GM19099 (cell line): ENCODE results near the gene GPA33.

Experiments
- POLR2A ChIP-seq: IDR thresholded peaks from 3 replicates; pipeline ENCODE4 v1.6.1; 2011; ENCODE audit warnings: low read depth; ENCODE audit not compliant: insufficient read length; ENCODE audit errors: extremely low read depth

Gene GPA33

GRCh38 chr1:167083871-167084270, 6.3 kb downstream of the GPA33 start:
- TF ChIP-seq POLR2A: no peak

- TF ChIP-seq POLR2A: no peak
Measured at GRCh38 chr1:167083066-167083665, 7.0 kb downstream of the GPA33 start.

- no peak for TF ChIP-seq POLR2A
Measured at GRCh38 chr1:167082511-167083027, 7.6 kb downstream of the GPA33 start.

- no peak for TF ChIP-seq POLR2A
Measured at GRCh38 chr1:167081594-167082156, 8.5 kb downstream of the GPA33 start.

- no peak for TF ChIP-seq POLR2A
Measured at GRCh38 chr1:167077868-167078210, 12.3 kb downstream of the GPA33 start.

- TF ChIP-seq POLR2A: no peak
Measured at GRCh38 chr1:167077128-167077867, 12.9 kb downstream of the GPA33 start.

- no peak for TF ChIP-seq POLR2A
Measured at GRCh38 chr1:167076136-167076710, 14.0 kb downstream of the GPA33 start.

- no peak for TF ChIP-seq POLR2A
Measured at GRCh38 chr1:167071286-167071685, 18.9 kb downstream of the GPA33 start.

- no peak for TF ChIP-seq POLR2A
Measured at GRCh38 chr1:167068761-167069160, 21.4 kb downstream of the GPA33 start.

- TF ChIP-seq POLR2A: no peak
Measured at GRCh38 chr1:167067904-167068303, 22.3 kb downstream of the GPA33 start.

GRCh38 chr1:167066333-167067122, 23.6 kb downstream of the GPA33 start:
- no peak for TF ChIP-seq POLR2A

- TF ChIP-seq POLR2A: no peak
Measured at GRCh38 chr1:167065471-167065870, 24.7 kb downstream of the GPA33 start.

- TF ChIP-seq POLR2A: no peak
Measured at GRCh38 chr1:167064621-167065020, 25.6 kb downstream of the GPA33 start.

GRCh38 chr1:167061073-167061464, 29.1 kb downstream of the GPA33 start:
- TF ChIP-seq POLR2A: no peak
